GM18511 (cell line): Measurements from ENCODE around the gene TOR1A.
"Not testable (repeated sequence)": the region's sequence is repeated elsewhere in the genome, so short reads cannot be mapped to it uniquely, and the experiment has no call there.

Source experiments
- ATAC-seq: cut with Tn5 transposase; IDR thresholded peaks from one replicate; pipeline ENCODE4 v1.9.1; 2021; ENCODE audit warnings: mild to moderate bottlenecking, moderate library complexity; ENCODE audit not compliant: unreplicated experiment

The TOR1A gene

GRCh38 chr9:129823542-129823934 is 398 bp downstream of the TOR1A start:
- no peak for ATAC-seq

- no peak for ATAC-seq
These were observed 916 bp downstream of the TOR1A start for GRCh38 chr9:129822898-129823541.

- ATAC-seq: no peak
These were observed 7.2 kb downstream of the TOR1A start for GRCh38 chr9:129816501-129817435.

- ATAC-seq: no peak
These were observed 8.7 kb downstream of the TOR1A start for GRCh38 chr9:129815278-129815677.

GRCh38 chr9:129814432-129815223 is 9.3 kb downstream of the TOR1A start:
- no peak for ATAC-seq

GRCh38 chr9:129813661-129814060 is 10.3 kb downstream of the TOR1A start:
- ATAC-seq: no peak

- no peak for ATAC-seq
These were observed 11.6 kb downstream of the TOR1A start for GRCh38 chr9:129812385-129812784.

GRCh38 chr9:129811967-129812363 is 12.0 kb downstream of the TOR1A start:
- no peak for ATAC-seq

- no peak for ATAC-seq
These were observed 13.1 kb downstream of the TOR1A start for GRCh38 chr9:129810788-129811187.

GRCh38 chr9:129810116-129810515 is 13.8 kb downstream of the TOR1A start:
- ATAC-seq: no peak

GRCh38 chr9:129809346-129809745 is 14.6 kb downstream of the TOR1A start:
- no peak for ATAC-seq

GRCh38 chr9:129806061-129806460 is 17.9 kb downstream of the TOR1A start:
- ATAC-seq: no peak

GRCh38 chr9:129803676-129804060 is 20.3 kb downstream of the TOR1A start:
- ATAC-seq: peak; percentile 10

GRCh38 chr9:129802833-129803675 is 20.9 kb downstream of the TOR1A start, which contains the start of gene TOR1B:
Gene TOR1B (plus strand): TSS chr9:129803184. CDS start chr9:129803213, 29 bp downstream.
- ATAC-seq: peak; percentile 95

GRCh38 chr9:129801504-129801903 is 22.4 kb downstream of the TOR1A start:
- ATAC-seq: no peak

GRCh38 chr9:129798973-129799372 is 25.0 kb downstream of the TOR1A start:
- no peak for ATAC-seq

- not testable (repeated sequence) for ATAC-seq
These were observed 27.9 kb downstream of the TOR1A start for GRCh38 chr9:129796029-129796428.

- no peak for ATAC-seq
These were observed 29.4 kb downstream of the TOR1A start for GRCh38 chr9:129794549-129794948.

- no peak for ATAC-seq
These were observed 37.5 kb downstream of the TOR1A start for GRCh38 chr9:129786481-129786880.

GRCh38 chr9:129785866-129786265 is 38.1 kb downstream of the TOR1A start:
- ATAC-seq: no peak
